ENCODE results near the gene PPFIBP1.
A peak's percentile ranks its signal among the peaks of the same experiment; 100 is the strongest.

Gene PPFIBP1

DNA sequence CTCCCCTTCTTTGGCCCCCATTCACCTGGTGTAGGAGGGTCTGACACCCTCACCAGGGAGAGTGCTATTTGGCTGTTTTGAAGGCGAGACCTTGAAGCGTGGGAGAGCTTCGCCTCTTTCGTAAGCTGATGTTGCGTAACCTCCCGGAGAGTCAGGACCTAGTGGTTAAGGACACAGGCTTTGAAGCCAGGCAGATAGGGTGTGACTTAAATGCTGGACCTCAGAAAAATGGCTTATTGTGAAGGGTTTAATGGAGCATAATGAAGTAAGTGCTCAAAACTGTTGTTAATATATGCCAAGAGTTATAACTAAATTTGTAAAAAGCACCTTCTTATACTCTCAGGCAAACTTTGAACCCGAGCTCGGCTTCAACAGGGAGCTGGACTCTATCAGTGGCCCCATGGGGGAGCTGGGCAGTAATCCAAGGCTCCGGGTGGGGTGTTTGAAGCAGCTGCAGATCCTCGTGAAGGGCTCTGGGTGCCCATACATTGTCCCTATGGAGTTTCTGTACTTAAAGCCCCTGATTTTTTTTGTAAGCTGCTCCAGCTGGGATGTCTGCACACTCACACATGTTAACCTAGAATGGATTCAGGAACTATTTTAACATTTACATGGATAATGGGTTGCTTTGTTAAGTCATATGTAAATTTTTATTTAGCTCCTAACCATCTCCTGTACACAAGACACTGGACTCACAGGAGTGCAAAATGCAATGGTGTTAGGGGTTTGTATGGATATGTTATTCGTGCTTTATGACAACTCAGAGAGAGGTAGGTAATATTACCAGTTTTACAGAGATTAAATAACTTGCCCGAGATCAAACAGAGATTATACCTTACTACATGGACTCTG lies 26.0 kb downstream of the PPFIBP1 start:
- no peak for TF ChIP-seq CTCF (IDR thresholded peaks at IDR 0.05; ENCODE audit: low read depth, low read length)
- peak; percentile 88 for DNase-seq (ENCODE audit: extremely low read depth, low read depth)

DNA sequence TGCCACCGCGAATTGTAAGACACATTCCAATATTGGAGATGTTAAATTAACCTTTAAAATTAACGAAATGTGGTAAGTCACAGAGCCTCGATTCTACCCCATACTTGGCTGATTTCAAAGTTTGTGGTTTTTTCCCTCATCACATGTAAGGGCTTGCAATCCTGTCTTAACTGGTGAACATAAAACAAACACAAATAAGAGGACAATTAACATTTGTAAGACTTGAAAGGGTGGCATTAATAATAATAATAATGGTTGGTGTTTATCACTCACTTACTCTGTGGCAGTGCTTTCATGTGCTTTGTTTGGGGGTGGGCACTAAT lies 26.6 kb downstream of the PPFIBP1 start:
- DNase-seq (ENCODE audit: extremely low read depth, low read depth): no peak
- no peak for TF ChIP-seq CTCF (IDR thresholded peaks at IDR 0.05; ENCODE audit: low read depth, low read length)

DNA sequence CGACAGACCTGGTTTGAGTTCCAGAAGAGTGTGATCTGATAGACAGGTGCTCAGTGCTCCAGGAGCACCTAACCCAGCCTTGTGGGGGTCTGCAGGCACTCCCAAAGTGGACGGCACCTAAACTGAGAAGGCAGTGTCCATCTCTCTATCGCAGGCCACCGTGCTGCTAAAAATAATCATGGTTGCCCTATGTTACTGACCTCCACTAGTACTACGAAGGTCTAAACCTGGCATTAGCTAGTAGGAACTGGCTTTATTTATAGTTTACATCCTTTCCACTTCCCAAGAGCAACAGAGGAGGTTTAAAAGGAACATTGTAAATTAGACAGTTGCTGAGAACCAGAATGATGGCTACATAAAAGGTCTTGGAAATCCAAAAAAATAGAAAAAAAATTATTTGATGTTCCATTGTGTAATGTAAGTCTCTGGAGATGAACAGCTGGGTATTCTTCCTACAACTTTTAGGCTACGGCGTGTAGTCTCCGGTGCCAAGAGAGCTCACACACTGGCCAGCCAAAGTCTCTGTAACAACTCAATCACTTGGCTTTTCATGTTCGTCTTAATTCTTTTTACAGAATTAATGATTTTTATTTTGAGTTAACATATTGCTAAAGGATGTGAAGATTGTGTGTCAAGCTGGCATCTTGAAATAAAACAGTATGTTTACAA lies 27.3 kb downstream of the PPFIBP1 start:
- no peak for TF ChIP-seq CTCF (IDR thresholded peaks at IDR 0.05; ENCODE audit: low read depth, low read length)
- no peak for DNase-seq (ENCODE audit: extremely low read depth, low read depth)

DNA sequence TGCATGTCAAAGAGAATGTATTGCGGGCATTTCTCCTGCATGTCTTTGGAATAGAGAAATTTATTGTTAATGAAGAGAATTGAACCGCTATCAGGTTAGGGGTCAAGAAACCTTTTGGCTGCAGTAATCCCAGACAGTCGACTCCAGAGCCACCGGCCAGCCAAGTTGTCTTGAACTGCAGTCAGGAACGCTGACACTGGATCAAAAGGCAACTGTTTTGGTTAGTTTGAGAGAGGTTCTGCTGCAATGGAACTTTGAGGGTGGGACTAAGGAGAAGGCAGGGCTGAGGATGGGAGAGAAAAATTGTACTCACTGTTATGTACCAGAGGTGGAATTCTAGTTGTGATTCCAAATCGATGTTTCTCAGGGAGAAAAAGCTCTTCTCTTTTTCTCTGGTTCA lies 28.2 kb downstream of the PPFIBP1 start:
- DNase-seq (ENCODE audit: extremely low read depth, low read depth): no peak

GRCh38 chr12:27552886-27553560 lies 29.0 kb downstream of the PPFIBP1 start:
- no peak for DNase-seq (ENCODE audit: extremely low read depth, low read depth)
- no peak for TF ChIP-seq CTCF (IDR thresholded peaks at IDR 0.05; ENCODE audit: low read depth, low read length)

More for the DNA sequence above, 28.2 kb downstream of the PPFIBP1 start:
- no peak for TF ChIP-seq CTCF (IDR thresholded peaks at IDR 0.05; ENCODE audit: low read depth, low read length)

GRCh38 chr12:27553941-27554340 lies 29.9 kb downstream of the PPFIBP1 start:
- TF ChIP-seq CTCF (IDR thresholded peaks at IDR 0.05; ENCODE audit: low read depth, low read length): no peak
- DNase-seq (ENCODE audit: extremely low read depth, low read depth): no peak
